GM12878 (cell line): ENCODE measurements around the gene RNF126. TPM values are rescaled to one million over a fixed set of nuclear protein-coding genes. Genes with fewer than 3 reads are reported as not detected.

Experiments used
- BHLHE40 ChIP-seq, 2 experiments: fragments of 450-650 bp in 1 of 2; IDR thresholded peaks; 2 replicates each; pipeline ENCODE4 v1.6.1; 2011 to 2017; ENCODE audit warnings: low read depth in 2 of 2, borderline replicate concordance in 1 of 2, improper control_type of control experiment in 1 of 2, low read length in 1 of 2, mild to moderate bottlenecking in 1 of 2
- CHD2 ChIP-seq: IDR thresholded peaks from 2 replicates; pipeline ENCODE4 v1.6.1; 2011; ENCODE audit warnings: low read depth, low read length, improper control_type of control experiment, borderline replicate concordance
- CREM ChIP-seq: IDR thresholded peaks from 2 replicates; pipeline ENCODE4 v1.6.1; 2014; ENCODE audit warnings: antibody characterized with exemption, low read depth
- IKZF1 ChIP-seq: fragments of 450-650 bp; conservative IDR thresholded peaks from 2 replicates; pipeline ENCODE4 v1.6.1; 2017; ENCODE audit warnings: antibody characterized with exemption, mild to moderate bottlenecking
- KLF5 ChIP-seq: fragments of 450-650 bp; IDR thresholded peaks from 2 replicates; pipeline ENCODE4 v1.6.1; 2014; ENCODE audit warnings: mild to moderate bottlenecking; ENCODE audit not compliant: partially characterized antibody
- MEF2B ChIP-seq: fragments of 450-650 bp; IDR thresholded peaks from 2 replicates; pipeline ENCODE4 v1.6.1; 2018; ENCODE audit warnings: mild to moderate bottlenecking, moderate library complexity; ENCODE audit not compliant: partially characterized antibody, poor library complexity, severe bottlenecking
- NFXL1 ChIP-seq: fragments of 450-650 bp; IDR thresholded peaks from 2 replicates; pipeline ENCODE4 v1.6.1; 2017; ENCODE audit warnings: antibody characterized with exemption, mild to moderate bottlenecking, borderline replicate concordance
- NFYB ChIP-seq: IDR thresholded peaks from 2 replicates; pipeline ENCODE4 v1.6.1; 2011; ENCODE audit warnings: low read depth, mild to moderate bottlenecking, low read length, improper control_type of control experiment, moderate library complexity; ENCODE audit not compliant: insufficient read depth
- NR2F1 ChIP-seq: fragments of 450-650 bp; conservative IDR thresholded peaks from 2 replicates; pipeline ENCODE4 v1.6.1; 2017; ENCODE audit warnings: mild to moderate bottlenecking
- PAX8 ChIP-seq: fragments of 450-650 bp; IDR thresholded peaks from 2 replicates; pipeline ENCODE4 v1.6.1; 2017; ENCODE audit warnings: mild to moderate bottlenecking, moderate library complexity
- POLR2AphosphoS5 ChIP-seq: IDR thresholded peaks from 2 replicates; pipeline ENCODE4 v1.6.1; 2011; ENCODE audit warnings: mild to moderate bottlenecking, low read length, inconsistent platforms
- RELA ChIP-seq: fragments of 450-650 bp; IDR thresholded peaks from 2 replicates; pipeline ENCODE4 v1.8.0; 2014; ENCODE audit warnings: borderline replicate concordance; ENCODE audit not compliant: partially characterized antibody
- SIN3A ChIP-seq: IDR thresholded peaks from 2 replicates; pipeline ENCODE4 v1.6.1; 2012; ENCODE audit warnings: low read depth, low read length, improper control_type of control experiment
- SIX5 ChIP-seq: IDR thresholded peaks from 2 replicates; pipeline ENCODE4 v1.6.1; 2011; ENCODE audit warnings: mild to moderate bottlenecking, low read depth, low read length, moderate library complexity; ENCODE audit not compliant: severe bottlenecking
- SP1 ChIP-seq: IDR thresholded peaks from one replicate; pipeline ENCODE4 v1.6.1; 2011; ENCODE audit warnings: low read depth, low read length
- SUPT20H ChIP-seq: IDR thresholded peaks from 2 replicates; pipeline ENCODE4 v1.6.1; 2011; ENCODE audit warnings: low read depth, mild to moderate bottlenecking, low read length, moderate library complexity, borderline replicate concordance; ENCODE audit not compliant: control insufficient read depth
- TARDBP ChIP-seq: IDR thresholded peaks from 2 replicates; pipeline ENCODE4 v1.6.1; 2016; ENCODE audit warnings: borderline replicate concordance
- YY1 ChIP-seq: IDR thresholded peaks from 2 replicates; pipeline ENCODE4 v1.6.1; 2011; ENCODE audit warnings: low read depth, mild to moderate bottlenecking, low read length
- polyA plus RNA-seq, 11 experiments: library from polyadenylated mRNA; depleted of rRNA in 4 of 11; unstranded in 6 of 11; stranded (reverse) in 5 of 11; fragments of >200 nt; fragmentation: Nextera tagmentation in 4 of 11; fragmentation: Illumina TruSeq in 1 of 11; extraction: Ambion mirVana in 4 of 11; extraction: Trizol in 1 of 11; gene quantifications; 1 replicate in 1 of 11; 2 replicates in 10 of 11; pipeline versions ENCODE4 v1.2.1 to v1.2.3, GENCODE V29; 2011 to 2016; ENCODE audit warnings: inconsistent platforms in 2 of 11, missing spikeins in 2 of 11, low read depth in 1 of 11
- total RNA-seq, 4 experiments: library from RNA; depleted of rRNA in 3 of 4; stranded (reverse); fragments of >200 nt in 3 of 4; fragmentation: Illumina TruSeq in 1 of 4; extraction: Trizol in 1 of 4; gene quantifications; 2 replicates each; pipeline versions ENCODE4 v1.2.1 to v1.2.3, GENCODE V29; 2013 to 2021
- TF ChIP-seq, protein P1 (sequence below): fragments of 450-650 bp; conservative IDR thresholded peaks from 2 replicates; pipeline ENCODE4 v1.6.1; 2017; ENCODE audit warnings: mild to moderate bottlenecking, moderate library complexity
- TF ChIP-seq, protein P2 (sequence below): IDR thresholded peaks from 2 replicates; pipeline ENCODE4 v1.6.1; 2012; ENCODE audit warnings: low read depth, low read length, improper control_type of control experiment
- TF ChIP-seq, protein P3 (sequence below): fragments of 150-350 bp; IDR thresholded peaks from 2 replicates; pipeline ENCODE4 v1.6.1; 2016; ENCODE audit warnings: low read depth, low read length
- TF ChIP-seq, protein P4 (sequence below): IDR thresholded peaks from 2 replicates; pipeline ENCODE4 v1.6.1; 2012; ENCODE audit warnings: low read depth, low read length, improper control_type of control experiment
- TF ChIP-seq, protein P5 (sequence below): fragments of 450-650 bp; IDR thresholded peaks from 2 replicates; pipeline ENCODE4 v1.6.1; 2014; ENCODE audit warnings: mild to moderate bottlenecking

RNF126 gene
- total and polyA plus RNA-seq, 10 of the 15 experiments (the other 5 are each of a cell fraction or from before 2014, with no cell fraction given): 0.45 to 100 (median 50.6) TPM

DNA sequence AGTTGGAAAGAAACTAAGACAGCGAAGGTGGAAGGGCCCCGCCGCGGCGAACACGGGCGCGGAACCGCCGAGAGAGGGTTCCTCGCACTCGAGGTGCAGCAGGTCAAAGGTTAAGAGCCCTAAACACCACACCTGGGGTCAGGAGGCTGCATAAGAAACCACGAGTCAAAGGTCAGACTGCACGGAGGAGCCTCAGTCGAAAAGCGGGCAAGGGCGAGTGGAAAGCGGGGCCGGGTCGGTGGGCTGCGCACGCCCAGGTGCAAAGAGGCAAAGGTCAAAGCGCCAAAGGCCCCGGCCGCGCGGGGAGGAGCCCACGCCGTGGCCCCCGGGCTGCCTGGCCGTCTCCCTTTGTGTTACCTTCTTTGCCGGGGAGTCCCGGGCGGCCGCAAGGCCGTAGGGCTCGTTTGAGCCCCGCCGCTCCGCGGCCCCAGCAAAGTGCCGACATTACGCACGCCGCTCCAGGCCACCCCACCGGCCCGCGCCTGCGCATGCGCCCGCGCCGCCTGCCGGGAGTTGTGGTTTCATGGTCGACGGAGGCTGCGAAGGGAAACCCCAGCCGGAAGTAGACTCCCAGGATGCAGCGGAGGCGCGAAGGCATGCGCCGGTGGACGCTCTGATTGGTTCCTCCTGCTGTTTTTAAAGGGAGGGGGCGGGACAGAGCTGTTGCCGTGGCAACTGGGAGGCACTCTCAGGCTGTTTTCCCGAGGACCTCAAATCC is 29.8 kb downstream of the RNF126 start, which contains the start of gene POLRMT (continued):
- TF ChIP-seq, protein P1, sequence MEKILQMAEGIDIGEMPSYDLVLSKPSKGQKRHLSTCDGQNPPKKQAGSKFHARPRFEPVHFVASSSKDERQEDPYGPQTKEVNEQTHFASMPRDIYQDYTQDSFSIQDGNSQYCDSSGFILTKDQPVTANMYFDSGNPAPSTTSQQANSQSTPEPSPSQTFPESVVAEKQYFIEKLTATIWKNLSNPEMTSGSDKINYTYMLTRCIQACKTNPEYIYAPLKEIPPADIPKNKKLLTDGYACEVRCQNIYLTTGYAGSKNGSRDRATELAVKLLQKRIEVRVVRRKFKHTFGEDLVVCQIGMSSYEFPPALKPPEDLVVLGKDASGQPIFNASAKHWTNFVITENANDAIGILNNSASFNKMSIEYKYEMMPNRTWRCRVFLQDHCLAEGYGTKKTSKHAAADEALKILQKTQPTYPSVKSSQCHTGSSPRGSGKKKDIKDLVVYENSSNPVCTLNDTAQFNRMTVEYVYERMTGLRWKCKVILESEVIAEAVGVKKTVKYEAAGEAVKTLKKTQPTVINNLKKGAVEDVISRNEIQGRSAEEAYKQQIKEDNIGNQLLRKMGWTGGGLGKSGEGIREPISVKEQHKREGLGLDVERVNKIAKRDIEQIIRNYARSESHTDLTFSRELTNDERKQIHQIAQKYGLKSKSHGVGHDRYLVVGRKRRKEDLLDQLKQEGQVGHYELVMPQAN: peak; percentile 42
- TF ChIP-seq, protein P2, sequence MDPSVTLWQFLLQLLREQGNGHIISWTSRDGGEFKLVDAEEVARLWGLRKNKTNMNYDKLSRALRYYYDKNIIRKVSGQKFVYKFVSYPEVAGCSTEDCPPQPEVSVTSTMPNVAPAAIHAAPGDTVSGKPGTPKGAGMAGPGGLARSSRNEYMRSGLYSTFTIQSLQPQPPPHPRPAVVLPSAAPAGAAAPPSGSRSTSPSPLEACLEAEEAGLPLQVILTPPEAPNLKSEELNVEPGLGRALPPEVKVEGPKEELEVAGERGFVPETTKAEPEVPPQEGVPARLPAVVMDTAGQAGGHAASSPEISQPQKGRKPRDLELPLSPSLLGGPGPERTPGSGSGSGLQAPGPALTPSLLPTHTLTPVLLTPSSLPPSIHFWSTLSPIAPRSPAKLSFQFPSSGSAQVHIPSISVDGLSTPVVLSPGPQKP: peak; percentile 97
- TF ChIP-seq PAX8 (no peak), SP1 (peak; percentile 90), SIX5 (peak; percentile 76), NR2F1 (peak; percentile 99), SUPT20H (no peak), YY1 (peak; percentile 84), NFYB (peak; percentile 85), CHD2 (peak; percentile 91), CREM (peak; percentile 79), NFXL1 (no peak), RELA (peak; percentile 66), IKZF1 (peak; percentile 72), BHLHE40 (IDR thresholded peaks at IDR 0.05; ENCODE audit: borderline replicate concordance in 1 of 2, low read depth in 2 of 2, low read length in 1 of 2) (peak; percentile 56 to 69), SIN3A (peak; percentile 56; the same call in 1 of the 2 replicates), POLR2AphosphoS5 (peak; percentile 48; the same call in 1 of the 2 replicates), TARDBP (no peak), KLF5 (peak; percentile 47), MEF2B (peak; percentile 55)
- TF ChIP-seq, protein P3, sequence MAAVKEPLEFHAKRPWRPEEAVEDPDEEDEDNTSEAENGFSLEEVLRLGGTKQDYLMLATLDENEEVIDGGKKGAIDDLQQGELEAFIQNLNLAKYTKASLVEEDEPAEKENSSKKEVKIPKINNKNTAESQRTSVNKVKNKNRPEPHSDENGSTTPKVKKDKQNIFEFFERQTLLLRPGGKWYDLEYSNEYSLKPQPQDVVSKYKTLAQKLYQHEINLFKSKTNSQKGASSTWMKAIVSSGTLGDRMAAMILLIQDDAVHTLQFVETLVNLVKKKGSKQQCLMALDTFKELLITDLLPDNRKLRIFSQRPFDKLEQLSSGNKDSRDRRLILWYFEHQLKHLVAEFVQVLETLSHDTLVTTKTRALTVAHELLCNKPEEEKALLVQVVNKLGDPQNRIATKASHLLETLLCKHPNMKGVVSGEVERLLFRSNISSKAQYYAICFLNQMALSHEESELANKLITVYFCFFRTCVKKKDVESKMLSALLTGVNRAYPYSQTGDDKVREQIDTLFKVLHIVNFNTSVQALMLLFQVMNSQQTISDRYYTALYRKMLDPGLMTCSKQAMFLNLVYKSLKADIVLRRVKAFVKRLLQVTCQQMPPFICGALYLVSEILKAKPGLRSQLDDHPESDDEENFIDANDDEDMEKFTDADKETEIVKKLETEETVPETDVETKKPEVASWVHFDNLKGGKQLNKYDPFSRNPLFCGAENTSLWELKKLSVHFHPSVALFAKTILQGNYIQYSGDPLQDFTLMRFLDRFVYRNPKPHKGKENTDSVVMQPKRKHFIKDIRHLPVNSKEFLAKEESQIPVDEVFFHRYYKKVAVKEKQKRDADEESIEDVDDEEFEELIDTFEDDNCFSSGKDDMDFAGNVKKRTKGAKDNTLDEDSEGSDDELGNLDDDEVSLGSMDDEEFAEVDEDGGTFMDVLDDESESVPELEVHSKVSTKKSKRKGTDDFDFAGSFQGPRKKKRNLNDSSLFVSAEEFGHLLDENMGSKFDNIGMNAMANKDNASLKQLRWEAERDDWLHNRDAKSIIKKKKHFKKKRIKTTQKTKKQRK: peak; percentile 63; the same call in 1 of the 2 replicates
- TF ChIP-seq, protein P4, sequence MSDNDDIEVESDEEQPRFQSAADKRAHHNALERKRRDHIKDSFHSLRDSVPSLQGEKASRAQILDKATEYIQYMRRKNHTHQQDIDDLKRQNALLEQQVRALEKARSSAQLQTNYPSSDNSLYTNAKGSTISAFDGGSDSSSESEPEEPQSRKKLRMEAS: peak; percentile 77
- TF ChIP-seq, protein P5, sequence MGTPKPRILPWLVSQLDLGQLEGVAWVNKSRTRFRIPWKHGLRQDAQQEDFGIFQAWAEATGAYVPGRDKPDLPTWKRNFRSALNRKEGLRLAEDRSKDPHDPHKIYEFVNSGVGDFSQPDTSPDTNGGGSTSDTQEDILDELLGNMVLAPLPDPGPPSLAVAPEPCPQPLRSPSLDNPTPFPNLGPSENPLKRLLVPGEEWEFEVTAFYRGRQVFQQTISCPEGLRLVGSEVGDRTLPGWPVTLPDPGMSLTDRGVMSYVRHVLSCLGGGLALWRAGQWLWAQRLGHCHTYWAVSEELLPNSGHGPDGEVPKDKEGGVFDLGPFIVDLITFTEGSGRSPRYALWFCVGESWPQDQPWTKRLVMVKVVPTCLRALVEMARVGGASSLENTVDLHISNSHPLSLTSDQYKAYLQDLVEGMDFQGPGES: peak; percentile 68; the same call in 1 of the 2 replicates
